ENCODE results near the gene MSMO1. TPM values are rescaled to one million over a fixed set of nuclear protein-coding genes. Genes with fewer than 3 reads are reported as not detected.

The MSMO1 gene
- total RNA-seq, 1 donor from 2014 or later = 7.3 TPM

GRCh38 chr4:165309456-165309855 lies 18.0 kb upstream of the MSMO1 start:
- no peaks in the 10 kb centered on the region for H3K4me1 ChIP-seq
- no peaks in the 10 kb centered on the region for H3K27me3 ChIP-seq (ENCODE audit: low read depth)
- peaks cover 28% of the 10 kb centered on the region for H3K36me3 ChIP-seq
- DNase-seq = no peak
- intact Hi-C loops (cut with micrococcal nuclease) = no loop called here
- no peaks in the 10 kb centered on the region for H3K9me3 ChIP-seq (replicated peaks)
- TF ChIP-seq CTCF (IDR thresholded peaks at IDR 0.05; ENCODE audit: borderline replicate concordance) = no peak
- H3K27ac ChIP-seq (replicated peaks) = no peak overlapping the region
- H3K4me3 ChIP-seq = no peak overlapping the region

GRCh38 chr4:165312506-165312905 lies 15.0 kb upstream of the MSMO1 start:
- peaks cover 32% of the 10 kb centered on the region for H3K36me3 ChIP-seq
- no peaks in the 10 kb centered on the region for H3K9me3 ChIP-seq (replicated peaks)
- no peaks in the 10 kb centered on the region for H3K27me3 ChIP-seq (ENCODE audit: low read depth)
- intact Hi-C loops (cut with micrococcal nuclease) = no loop called here
- no peak for TF ChIP-seq CTCF (IDR thresholded peaks at IDR 0.05; ENCODE audit: borderline replicate concordance)
- no peak overlapping the region for H3K4me3 ChIP-seq
- no peak for DNase-seq
- no peaks in the 10 kb centered on the region for H3K4me1 ChIP-seq
- no peak overlapping the region for H3K27ac ChIP-seq (replicated peaks)

GRCh38 chr4:165319030-165319429 lies 8.4 kb upstream of the MSMO1 start:
- H3K4me3 ChIP-seq = no peak overlapping the region
- H3K27me3 ChIP-seq (ENCODE audit: low read depth) = no peaks in the 10 kb centered on the region
- peaks cover 8% of the 10 kb centered on the region for H3K36me3 ChIP-seq
- H3K4me1 ChIP-seq = no peaks in the 10 kb centered on the region
- no peak for DNase-seq
- intact Hi-C loops (cut with micrococcal nuclease) = no loop called here
- no peak for TF ChIP-seq CTCF (IDR thresholded peaks at IDR 0.05; ENCODE audit: borderline replicate concordance)
- H3K9me3 ChIP-seq (replicated peaks) = no peaks in the 10 kb centered on the region
- no peak overlapping the region for H3K27ac ChIP-seq (replicated peaks)

- Histone ChIP-seq H3K4me1 (no peaks in the 10 kb centered on the region), H3K27ac (replicated peaks) (no peak overlapping the region), H3K36me3 (peaks cover 4% of the 10 kb centered on the region), H3K9me3 (replicated peaks) (no peaks in the 10 kb centered on the region), H3K27me3 (ENCODE audit: low read depth) (no peaks in the 10 kb centered on the region), H3K4me3 (no peak overlapping the region)
- no peak for DNase-seq
- intact Hi-C loops (cut with micrococcal nuclease) = no loop called here
- TF ChIP-seq CTCF (IDR thresholded peaks at IDR 0.05; ENCODE audit: borderline replicate concordance) = no peak
These were observed 8.0 kb upstream of the MSMO1 start for GRCh38 chr4:165319509-165319908.

GRCh38 chr4:165324236-165324917 lies 3.1 kb upstream of the MSMO1 start:
- Histone ChIP-seq H3K27me3 (ENCODE audit: low read depth) (no peaks in the 10 kb centered on the region), H3K36me3 (no peaks in the 10 kb centered on the region), H3K9me3 (replicated peaks) (no peaks in the 10 kb centered on the region), H3K4me1 (peaks cover 23% of the 10 kb centered on the region), H3K27ac (replicated peaks) (no peak overlapping the region), H3K4me3 (no peak overlapping the region)
- intact Hi-C loops (cut with micrococcal nuclease) = loop anchor here (10.0 kb wide), 1 partner anchor 120 kb away; the partner anchor contains the start of gene KLHL2
- TF ChIP-seq CTCF (IDR thresholded peaks at IDR 0.05; ENCODE audit: borderline replicate concordance) = no peak
- no peak for DNase-seq

Measured in left ventricle myocardium inferior (tissue), 1 donor.